ENCODE measurements around the gene ATP11A. TPM values are rescaled to one million over a fixed set of nuclear protein-coding genes. Genes with fewer than 3 reads are reported as not detected.

ATP11A gene
- total and polyA plus RNA-seq, 2 experiments from 2014 or later, result 4.9 to 5.0 TPM

DNA sequence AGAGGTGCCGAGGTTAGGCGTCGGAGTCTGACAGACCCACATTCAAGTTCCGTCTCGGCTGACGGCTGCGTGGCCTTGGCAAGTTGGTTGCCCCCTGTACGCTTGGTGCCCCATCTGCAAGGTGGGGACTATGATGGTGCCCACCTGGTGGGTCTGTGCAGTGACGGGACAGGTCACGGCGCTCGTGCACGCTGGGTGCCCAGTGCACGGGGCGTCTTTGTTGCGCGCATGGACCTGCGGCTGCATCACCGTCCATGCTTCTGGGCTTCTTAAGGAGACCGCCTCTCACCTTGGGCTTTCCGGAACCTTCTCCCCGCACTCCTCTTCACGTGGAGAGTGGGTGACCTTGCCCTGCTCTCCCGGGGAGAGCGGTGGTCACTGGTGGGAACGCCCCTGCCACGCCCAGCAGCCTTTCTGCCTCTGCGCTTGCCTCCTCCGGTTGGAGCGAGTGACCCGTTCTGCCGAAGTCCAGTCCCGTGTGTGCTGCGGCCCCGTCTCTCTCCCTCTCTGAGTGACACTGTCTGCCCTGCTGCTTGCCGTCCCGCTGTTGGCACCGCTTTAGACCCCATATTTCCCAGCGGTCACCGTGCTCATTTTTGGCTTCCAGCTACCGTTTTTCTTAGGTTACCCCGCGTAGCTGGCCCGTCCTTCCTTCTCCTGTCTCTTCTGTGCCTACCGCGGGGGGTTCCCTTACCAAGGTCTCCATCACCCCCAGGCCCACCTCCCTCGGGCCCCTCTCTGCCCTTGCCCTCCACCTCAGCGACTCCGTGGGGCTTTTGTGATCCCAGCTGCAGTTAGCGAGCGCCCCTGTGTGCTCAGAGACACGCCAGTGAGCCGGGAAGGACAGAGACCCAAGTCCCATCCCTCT is 6.4 kb downstream of the ATP11A start:
- 95 to 96% methylated on average over 53 of the region's 53 CpGs for WGBS, 2 experiments (ENCODE audit: low coverage in 1 of 2, low lambda C conversion rate in 2 of 2, missing lambda C conversion rate in 2 of 2)
- no peak for DNase-seq
- in situ Hi-C loops (cut with MboI), result no loop called here
- Histone ChIP-seq H3K4me1 (ENCODE audit: insufficient read depth) (peaks cover 14% of the 10 kb centered on the region), H3K27ac (no peak overlapping the region), H3F3A (ENCODE audit: insufficient read depth) (no peaks in the 10 kb centered on the region), H3K27me3 (replicated peaks; ENCODE audit: insufficient read depth) (no peaks in the 10 kb centered on the region), H3K9ac (no peak overlapping the region), H3K4me2 (ENCODE audit: unreplicated experiment) (no peak overlapping the region), H3K79me2 (ENCODE audit: insufficient read depth) (peaks cover 24% of the 10 kb centered on the region), H3K4me3 (no peak overlapping the region), H3K9me3 (ENCODE audit: low read depth) (no peaks in the 10 kb centered on the region), H4K20me1 (ENCODE audit: insufficient read depth) (no peaks in the 10 kb centered on the region), H3K36me3 (ENCODE audit: low read depth) (no peaks in the 10 kb centered on the region), H2AFZ (no peak overlapping the region), H3K9me2 (ENCODE audit: insufficient read depth) (no peaks in the 10 kb centered on the region)
- TF ChIP-seq EZH2phosphoT487 (IDR thresholded peaks at IDR 0.05; ENCODE audit: insufficient read depth, low read depth) (no peak), EZH2 (IDR thresholded peaks at IDR 0.05; ENCODE audit: insufficient read depth, poor library complexity, severe bottlenecking) (no peak)

- DNase-seq, result no peak
- Histone ChIP-seq H3F3A (ENCODE audit: insufficient read depth) (no peaks in the 10 kb centered on the region), H3K9ac (no peak overlapping the region), H2AFZ (no peak overlapping the region), H3K27ac (no peak overlapping the region), H3K4me1 (ENCODE audit: insufficient read depth) (peaks cover 9% of the 10 kb centered on the region), H3K36me3 (ENCODE audit: low read depth) (no peaks in the 10 kb centered on the region), H3K4me3 (no peak overlapping the region), H3K4me2 (ENCODE audit: unreplicated experiment) (no peak overlapping the region), H4K20me1 (ENCODE audit: insufficient read depth) (no peaks in the 10 kb centered on the region), H3K9me2 (ENCODE audit: insufficient read depth) (no peaks in the 10 kb centered on the region), H3K27me3 (replicated peaks; ENCODE audit: insufficient read depth) (no peaks in the 10 kb centered on the region), H3K9me3 (ENCODE audit: low read depth) (no peaks in the 10 kb centered on the region), H3K79me2 (ENCODE audit: insufficient read depth) (peaks cover 18% of the 10 kb centered on the region)
- 94 to 96% methylated on average over 20 to 34 of the region's 34 CpGs for WGBS, 2 experiments (ENCODE audit: low coverage in 1 of 2, low lambda C conversion rate in 2 of 2, missing lambda C conversion rate in 2 of 2)
- in situ Hi-C loops (cut with MboI), result no loop called here
- TF ChIP-seq EZH2 (IDR thresholded peaks at IDR 0.05; ENCODE audit: insufficient read depth, poor library complexity, severe bottlenecking) (no peak), EZH2phosphoT487 (IDR thresholded peaks at IDR 0.05; ENCODE audit: insufficient read depth, low read depth) (no peak)
Measured at GRCh38 chr13:112696869-112697465, 7.1 kb downstream of the ATP11A start.

GRCh38 chr13:112697756-112698655 is 8.2 kb downstream of the ATP11A start:
- Histone ChIP-seq H3K27ac (no peak overlapping the region), H3K9me2 (ENCODE audit: insufficient read depth) (no peaks in the 10 kb centered on the region), H3K9ac (peak overlapping the region; percentile 33; the same call in 1 of the 2 replicates), H3K79me2 (ENCODE audit: insufficient read depth) (peaks cover 8% of the 10 kb centered on the region; the same call in 1 of the 2 replicates), H3K4me2 (ENCODE audit: unreplicated experiment) (peak overlapping the region; percentile 18), H3K9me3 (ENCODE audit: low read depth) (no peaks in the 10 kb centered on the region), H3K36me3 (ENCODE audit: low read depth) (no peaks in the 10 kb centered on the region), H2AFZ (peak overlapping the region; percentile 26), H4K20me1 (ENCODE audit: insufficient read depth) (no peaks in the 10 kb centered on the region), H3K4me1 (ENCODE audit: insufficient read depth) (peaks cover 9% of the 10 kb centered on the region), H3F3A (ENCODE audit: insufficient read depth) (no peaks in the 10 kb centered on the region), H3K27me3 (replicated peaks; ENCODE audit: insufficient read depth) (no peaks in the 10 kb centered on the region), H3K4me3 (peak overlapping the region; percentile 33; the same call in 1 of the 2 replicates)
- WGBS, 2 experiments (ENCODE audit: low coverage in 1 of 2, low lambda C conversion rate in 2 of 2, missing lambda C conversion rate in 2 of 2), result 21 to 29% methylated on average over 18 to 19 of the region's 19 CpGs
- TF ChIP-seq EZH2phosphoT487 (IDR thresholded peaks at IDR 0.05; ENCODE audit: insufficient read depth, low read depth) (no peak), EZH2 (IDR thresholded peaks at IDR 0.05; ENCODE audit: insufficient read depth, poor library complexity, severe bottlenecking) (no peak)
- in situ Hi-C loops (cut with MboI), result no loop called here
- DNase-seq, result peak; percentile 82
